GM18909 (cell line): Measurements from ENCODE around the gene HIVEP1.
"Not testable (repeated sequence)": the region's sequence is repeated elsewhere in the genome, so short reads cannot be mapped to it uniquely, and the experiment has no call there.

Experiments used
- ATAC-seq: cut with Tn5 transposase; IDR thresholded peaks from one replicate; pipeline ENCODE4 v1.9.1; 2021; ENCODE audit warnings: mild to moderate bottlenecking; ENCODE audit not compliant: unreplicated experiment, poor library complexity

HIVEP1 gene

GRCh38 chr6:12171717-12172116, 159.6 kb downstream of the HIVEP1 start:
- no peak for ATAC-seq

- no peak for ATAC-seq
Observed at GRCh38 chr6:12172572-12172971, 160.5 kb downstream of the HIVEP1 start.

GRCh38 chr6:12173181-12173580, 161.1 kb downstream of the HIVEP1 start:
- no peak for ATAC-seq

DNA sequence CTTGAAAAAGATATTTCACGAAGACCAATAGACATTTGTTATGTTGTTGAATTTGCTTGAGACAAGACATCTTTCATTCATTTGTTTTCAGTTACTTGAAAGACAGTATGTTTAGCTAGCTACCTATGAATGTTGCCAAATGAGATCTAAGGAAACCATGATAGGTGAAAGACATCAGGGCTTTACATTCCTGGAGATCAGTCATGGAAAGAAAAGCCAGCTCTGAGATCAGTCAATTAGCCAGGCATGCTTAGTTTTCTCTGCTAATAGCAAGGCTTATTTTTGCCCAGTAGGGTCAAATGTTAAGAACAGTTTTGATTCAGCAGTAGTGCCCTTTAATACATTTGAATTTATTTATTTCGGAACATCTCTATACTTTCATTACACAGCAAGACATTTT, 161.5 kb downstream of the HIVEP1 start:
- no peak for ATAC-seq

- no peak for ATAC-seq
Observed at GRCh38 chr6:12174878-12175277, 162.8 kb downstream of the HIVEP1 start.

DNA sequence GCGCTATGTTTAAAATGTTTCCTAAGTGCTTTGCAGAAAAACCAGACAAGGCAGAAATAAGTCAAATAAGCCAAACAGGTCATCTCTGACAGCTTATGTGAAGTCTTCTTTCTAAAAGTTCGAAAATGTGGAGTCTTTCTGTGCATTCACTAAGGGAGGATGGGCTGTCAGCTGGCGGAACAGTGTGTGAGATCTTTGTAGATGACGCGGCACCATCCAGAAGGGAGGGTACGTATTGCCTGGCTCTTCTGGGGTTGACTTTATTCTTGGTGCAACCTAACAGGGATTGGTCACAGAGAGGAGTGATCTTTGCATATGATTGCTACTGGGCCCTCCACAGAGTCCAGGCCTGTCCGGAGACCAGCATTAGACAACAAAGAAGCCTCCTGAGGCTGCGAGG, 163.5 kb downstream of the HIVEP1 start:
- ATAC-seq, result no peak

- ATAC-seq, result not testable (repeated sequence)
Observed at GRCh38 chr6:12176782-12177181, 164.7 kb downstream of the HIVEP1 start.

DNA sequence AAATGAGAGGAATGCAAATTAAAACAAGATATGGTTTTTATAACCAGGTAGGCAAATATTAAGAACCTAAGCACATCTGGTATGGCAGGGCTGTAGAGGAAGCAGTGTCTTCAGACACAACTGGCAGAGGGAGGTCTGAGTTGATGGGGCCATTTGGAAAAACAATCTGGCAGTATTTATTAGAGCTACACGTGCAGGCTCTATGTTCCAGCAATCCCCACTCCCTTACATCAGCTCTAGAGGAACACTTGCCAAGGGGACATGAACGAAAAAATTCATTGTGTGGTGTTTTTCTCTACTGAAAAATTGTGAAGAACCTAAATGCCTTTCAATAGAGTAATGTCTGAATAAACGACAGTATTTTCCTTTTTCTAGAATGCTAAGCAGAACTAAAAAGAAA, 166.4 kb downstream of the HIVEP1 start:
- ATAC-seq, result no peak

DNA sequence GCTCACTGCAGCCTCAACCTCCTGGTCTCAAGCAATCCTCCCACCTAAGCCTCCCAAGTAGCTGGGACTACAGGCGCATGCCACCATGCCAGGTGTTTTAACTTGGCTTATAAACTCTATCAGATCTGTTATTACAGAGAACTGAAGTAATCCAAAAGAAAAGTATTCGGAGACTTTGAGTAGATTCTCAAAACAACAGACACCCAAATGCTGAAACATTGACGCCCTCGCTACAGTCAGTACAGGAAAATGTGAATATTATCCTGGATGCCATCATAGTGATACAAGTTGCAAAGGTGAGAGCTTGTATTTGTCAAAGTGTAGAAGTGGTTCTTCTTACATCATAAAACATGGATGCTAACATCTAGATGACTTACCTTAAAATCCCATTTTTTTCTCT, 169.4 kb downstream of the HIVEP1 start:
- no peak for ATAC-seq

DNA sequence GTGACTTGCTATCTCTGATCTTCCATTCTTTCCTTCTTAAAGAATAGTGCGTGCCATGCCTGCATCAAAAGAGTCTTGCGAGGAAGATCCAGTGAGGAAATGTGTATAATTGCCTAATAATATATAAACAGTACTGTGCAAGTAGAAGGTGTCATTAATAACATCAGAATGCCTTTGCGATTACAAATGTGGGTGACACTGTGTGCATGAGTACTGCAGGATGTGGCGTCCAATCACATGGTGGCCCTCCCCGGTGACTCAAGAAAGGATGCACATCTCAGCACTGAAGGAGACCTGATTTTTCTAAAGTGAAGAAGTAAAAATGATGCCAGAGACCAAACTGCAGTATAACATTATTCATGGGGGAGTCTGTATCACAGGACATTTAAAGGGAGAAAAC, 170.6 kb downstream of the HIVEP1 start:
- ATAC-seq, result no peak

- ATAC-seq, result no peak
Observed at GRCh38 chr6:12185081-12185673, 173.1 kb downstream of the HIVEP1 start.

GRCh38 chr6:12186528-12186927, 174.4 kb downstream of the HIVEP1 start:
- no peak for ATAC-seq

DNA sequence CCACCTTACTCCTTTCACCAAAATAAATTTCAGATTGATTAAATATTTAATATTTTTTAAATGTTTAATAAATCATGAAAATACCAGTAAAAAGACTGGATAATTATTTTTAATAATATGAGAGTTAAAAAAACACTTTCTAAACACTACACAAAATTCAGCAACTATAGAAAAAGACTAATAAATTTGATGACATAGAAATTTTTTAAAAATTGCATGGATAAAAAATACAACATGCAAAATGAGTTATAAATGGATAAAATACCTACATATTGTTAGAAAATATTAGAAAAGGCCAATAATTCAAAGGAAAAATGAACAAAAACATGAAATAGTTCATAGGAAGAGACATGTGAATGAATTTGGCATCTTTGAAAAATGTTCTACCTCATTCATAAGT, 177.0 kb downstream of the HIVEP1 start:
- ATAC-seq, result no peak

DNA sequence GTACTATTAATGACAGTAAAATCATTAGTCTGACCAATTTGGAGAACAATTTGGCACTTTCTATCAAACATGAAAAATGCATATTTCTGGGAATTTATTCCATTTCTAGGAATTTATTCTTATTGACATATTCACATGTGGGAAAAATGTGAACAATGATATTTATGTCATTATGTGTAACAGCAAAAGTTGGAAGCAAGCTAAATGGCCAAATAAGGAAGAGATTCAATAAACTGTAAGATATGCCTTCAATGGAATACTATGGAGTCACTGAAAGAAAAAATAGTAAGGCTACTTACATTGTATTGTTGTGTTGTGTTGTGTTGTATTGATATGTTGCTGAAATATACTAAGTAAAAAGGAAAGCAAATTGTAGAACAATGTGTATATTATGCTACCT, 177.5 kb downstream of the HIVEP1 start:
- no peak for ATAC-seq

GRCh38 chr6:12190252-12190651, 178.1 kb downstream of the HIVEP1 start:
- no peak for ATAC-seq

DNA sequence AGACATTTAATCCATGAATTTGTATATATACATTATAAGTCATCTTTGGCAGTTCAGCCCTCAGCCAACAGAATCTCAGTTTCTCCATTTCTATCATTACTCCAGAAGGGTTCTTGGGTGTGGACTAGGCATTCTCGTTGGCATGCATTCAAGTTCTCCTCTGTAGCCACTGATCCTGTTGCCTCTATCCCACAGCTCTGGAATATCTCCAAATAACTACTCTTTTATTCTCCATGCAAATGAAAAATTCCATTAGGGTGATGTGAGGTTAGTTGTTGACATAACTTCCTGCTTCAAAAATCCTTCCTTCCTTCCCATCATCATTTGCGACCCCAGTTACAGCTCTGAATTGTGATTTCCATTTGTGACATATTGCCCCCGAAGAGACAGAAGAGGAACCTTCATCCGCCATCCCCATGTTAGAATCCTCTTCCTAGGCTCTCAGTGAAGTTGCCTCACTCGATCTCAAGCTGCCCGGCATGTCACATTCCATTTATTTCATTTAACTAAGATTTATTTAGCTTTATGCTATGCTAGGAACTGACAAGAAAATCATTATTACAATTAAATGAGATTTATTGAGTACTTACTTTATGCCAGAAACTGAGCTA, 184.3 kb downstream of the HIVEP1 start:
- no peak for ATAC-seq

- ATAC-seq, result no peak
Observed at GRCh38 chr6:12198851-12199250, 186.7 kb downstream of the HIVEP1 start.

DNA sequence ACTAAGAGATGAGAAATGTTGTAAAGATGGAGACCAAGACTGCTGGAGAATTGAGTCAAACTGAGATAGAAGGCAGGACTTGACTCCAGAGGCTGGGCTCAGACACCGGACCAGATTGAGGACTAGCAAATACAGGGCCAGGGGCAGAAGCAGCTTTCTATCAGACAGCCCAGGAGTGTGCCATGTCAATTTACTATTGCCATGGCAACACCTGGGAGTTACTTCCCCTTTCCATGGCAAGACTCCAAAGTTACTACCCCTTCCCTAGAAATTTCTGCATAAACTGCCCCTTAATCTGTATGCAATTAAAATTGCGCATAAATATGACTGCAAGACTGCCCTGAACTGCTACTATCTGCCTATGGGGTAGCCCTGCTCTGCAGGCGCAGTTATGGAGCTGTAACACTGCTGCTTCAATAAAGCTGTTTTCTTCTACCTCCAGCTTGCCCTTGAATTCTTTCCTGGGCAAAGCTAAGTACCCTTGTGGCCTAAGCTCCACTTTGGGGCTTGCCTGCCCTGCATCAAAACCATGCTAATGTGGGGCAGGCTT, 188.0 kb downstream of the HIVEP1 start:
- ATAC-seq, result no peak

DNA sequence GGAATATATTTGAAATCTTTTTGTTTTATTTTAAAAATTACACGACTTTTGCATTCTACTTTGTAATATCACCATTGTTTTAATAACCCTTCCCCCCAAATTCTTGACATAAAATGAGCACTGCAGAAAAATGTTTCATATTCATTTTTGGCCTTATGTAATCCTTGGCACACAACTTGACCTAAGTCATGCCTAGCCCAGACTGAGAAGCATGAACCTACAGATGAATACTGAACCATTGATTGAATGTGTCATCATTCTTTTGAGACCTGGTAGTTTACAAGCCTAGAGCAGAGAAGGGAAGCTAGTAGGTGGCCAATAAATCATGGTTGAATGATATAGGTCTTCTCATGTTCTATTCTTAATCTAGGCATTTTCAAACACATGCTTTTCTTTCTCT, 188.6 kb downstream of the HIVEP1 start:
- ATAC-seq, result no peak

GRCh38 chr6:12203001-12203400, 190.9 kb downstream of the HIVEP1 start:
- no peak for ATAC-seq

DNA sequence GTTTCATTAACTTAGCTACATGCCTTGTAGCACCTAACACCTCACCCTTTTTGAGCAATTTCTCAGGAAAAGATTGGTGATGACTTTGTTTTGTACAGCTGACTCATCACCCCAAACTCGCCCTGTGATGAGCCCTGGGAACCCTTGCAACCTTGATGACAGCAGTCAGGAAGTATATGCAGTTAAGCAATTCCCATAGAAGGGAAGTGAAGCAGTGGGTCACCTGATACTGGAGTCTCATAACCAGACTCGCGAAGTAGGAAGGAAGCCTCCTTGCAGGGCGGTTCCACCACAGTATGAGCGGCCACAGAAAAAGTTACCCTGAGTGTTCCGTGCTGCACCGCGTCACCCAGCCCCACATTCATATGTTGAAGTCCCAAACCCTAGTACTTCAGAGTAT, 196.1 kb downstream of the HIVEP1 start:
- no peak for ATAC-seq

- ATAC-seq, result no peak
Observed at GRCh38 chr6:12208673-12209072, 196.6 kb downstream of the HIVEP1 start.
